Inflammatory macrophage (primary cell): ENCODE data around the gene CLPSL2.

Experiments used
- DNase-seq, 2 donors: peaks; one replicate each; pipeline ENCODE4 v3.0.0-alpha.2; 2020 to 2022

The CLPSL2 gene

GRCh38 chr6:35747877-35748276 lies 28.5 kb upstream of the CLPSL2 start:
- no peak for DNase-seq

- DNase-seq = no peak
Observed at GRCh38 chr6:35750557-35750956, 25.8 kb upstream of the CLPSL2 start.

DNA sequence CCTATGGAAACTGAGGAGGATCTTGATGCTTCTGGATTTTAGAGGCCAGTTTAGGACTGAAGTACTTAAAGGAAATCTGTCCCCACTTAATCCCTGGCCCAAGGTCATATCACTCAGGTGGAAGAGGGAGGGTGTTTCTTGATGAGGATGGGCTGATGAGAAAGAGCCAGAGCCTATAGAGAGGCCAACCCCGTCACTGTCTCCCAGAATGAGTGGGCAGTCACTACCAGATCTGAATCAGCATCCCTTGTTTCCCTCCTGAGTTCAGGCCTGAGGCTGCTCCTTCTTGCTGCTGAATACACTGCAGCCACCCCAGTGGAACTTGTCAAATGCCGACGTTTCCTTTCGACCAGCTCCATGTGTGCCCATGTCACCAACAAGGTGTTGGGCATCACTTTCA lies 24.8 kb upstream of the CLPSL2 start:
- no peak for DNase-seq

DNA sequence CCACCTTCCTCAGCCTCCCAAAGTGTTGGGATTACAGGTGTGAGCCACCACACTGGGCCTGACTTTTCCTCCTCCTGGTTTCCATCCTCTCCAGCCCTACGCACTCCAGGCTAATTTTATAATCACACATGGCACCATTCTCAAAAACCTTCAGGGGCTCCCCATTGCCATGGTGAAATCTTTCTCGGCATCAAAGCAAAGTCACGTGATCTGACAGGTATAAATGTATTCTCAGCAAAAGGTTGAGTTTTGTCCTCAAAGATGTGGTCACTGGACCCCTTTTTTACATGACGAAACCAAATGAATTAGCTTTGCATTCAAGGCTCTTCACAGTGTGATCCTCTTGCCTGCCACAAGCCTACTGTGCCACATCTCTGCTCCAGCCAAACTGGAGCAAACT lies 24.1 kb upstream of the CLPSL2 start:
- no peak for DNase-seq

- peak in 1 of 2 donors; percentile 7 for DNase-seq
Observed at GRCh38 chr6:35754452-35755277, 21.7 kb upstream of the CLPSL2 start.

- DNase-seq = no peak
Observed at GRCh38 chr6:35755278-35755924, 21.0 kb upstream of the CLPSL2 start.

GRCh38 chr6:35757456-35758123 lies 18.8 kb upstream of the CLPSL2 start:
- peak in 1 of 2 donors; percentile 20 for DNase-seq

DNA sequence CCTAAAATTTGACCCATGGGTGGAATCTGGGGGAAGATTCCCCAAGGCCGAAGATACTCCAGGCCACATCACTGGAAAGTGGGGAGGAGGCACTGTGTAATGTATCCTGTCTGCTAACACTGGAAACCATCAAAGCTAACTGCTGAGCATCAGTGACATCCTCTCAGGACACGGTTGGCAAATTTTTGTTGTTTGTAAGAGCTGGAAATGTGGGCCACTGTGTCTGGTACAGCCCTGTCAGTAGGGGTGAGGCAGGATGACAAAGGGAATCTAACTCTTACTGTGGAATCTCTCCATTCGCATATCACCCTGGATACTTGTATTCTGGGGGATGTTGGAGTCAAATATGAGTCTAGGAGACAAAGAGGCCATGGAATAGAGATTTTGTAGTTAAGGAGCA lies 17.0 kb upstream of the CLPSL2 start:
- no peak for DNase-seq

GRCh38 chr6:35765739-35766138 lies 10.7 kb upstream of the CLPSL2 start:
- no peak for DNase-seq

GRCh38 chr6:35769211-35769610 lies 7.2 kb upstream of the CLPSL2 start:
- no peak for DNase-seq

DNA sequence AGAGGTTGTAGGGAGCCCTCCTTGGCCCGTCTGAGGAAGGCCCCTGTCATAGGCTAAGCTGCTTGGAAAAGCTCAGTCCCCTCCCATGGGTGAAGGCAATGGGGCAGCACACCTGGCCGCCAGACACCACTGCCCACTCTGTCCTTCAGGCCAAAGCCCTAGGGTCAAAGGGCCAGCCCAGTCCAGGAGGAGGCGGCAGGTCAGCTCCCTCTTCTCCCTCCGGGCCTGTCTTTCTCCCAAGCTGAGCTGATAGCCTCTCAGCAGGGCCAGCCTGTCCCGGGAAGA lies 5.1 kb upstream of the CLPSL2 start:
- no peak for DNase-seq

- DNase-seq = no peak
Observed at GRCh38 chr6:35774116-35774794, 2.1 kb upstream of the CLPSL2 start.

- DNase-seq = no peak
Observed at GRCh38 chr6:35775031-35775430, 1.4 kb upstream of the CLPSL2 start.

DNA sequence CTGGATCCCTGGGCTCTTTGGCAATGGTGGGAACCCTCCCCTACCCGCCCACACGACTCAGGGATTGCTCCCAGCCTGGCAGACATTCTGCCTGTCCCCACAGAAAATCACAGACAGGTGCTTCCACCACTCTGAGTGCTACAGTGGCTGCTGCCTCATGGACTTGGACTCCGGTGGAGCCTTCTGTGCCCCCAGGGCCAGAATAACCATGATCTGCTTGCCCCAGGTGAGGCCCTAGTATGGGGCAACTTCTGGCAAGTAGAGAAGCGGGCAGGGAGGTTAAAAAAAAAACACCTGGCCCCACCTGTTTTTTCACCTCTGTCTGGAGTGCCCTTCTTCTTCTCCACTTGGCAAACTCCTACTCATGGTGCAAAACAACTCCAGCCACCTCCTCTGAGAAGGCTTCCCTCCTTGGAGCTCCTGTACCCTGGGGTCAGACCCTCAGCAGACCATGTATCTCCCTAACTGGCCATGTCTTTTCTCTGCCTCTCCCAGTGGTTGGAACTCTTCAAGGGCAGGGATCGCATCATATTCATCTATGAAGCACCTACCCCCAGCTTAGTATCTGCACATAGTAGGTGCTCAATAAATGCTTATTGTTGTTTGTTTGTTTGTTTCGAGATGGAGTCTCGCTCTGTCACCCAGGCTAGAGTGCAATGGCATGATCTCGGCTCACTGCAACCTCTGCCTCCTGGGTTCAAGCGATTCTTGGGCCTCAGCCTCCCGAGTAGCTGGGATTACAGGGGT lies 1.1 kb downstream of the CLPSL2 start:
- DNase-seq = no peak

- DNase-seq = no peak
Observed at GRCh38 chr6:35778437-35778836, 2.0 kb downstream of the CLPSL2 start.

DNA sequence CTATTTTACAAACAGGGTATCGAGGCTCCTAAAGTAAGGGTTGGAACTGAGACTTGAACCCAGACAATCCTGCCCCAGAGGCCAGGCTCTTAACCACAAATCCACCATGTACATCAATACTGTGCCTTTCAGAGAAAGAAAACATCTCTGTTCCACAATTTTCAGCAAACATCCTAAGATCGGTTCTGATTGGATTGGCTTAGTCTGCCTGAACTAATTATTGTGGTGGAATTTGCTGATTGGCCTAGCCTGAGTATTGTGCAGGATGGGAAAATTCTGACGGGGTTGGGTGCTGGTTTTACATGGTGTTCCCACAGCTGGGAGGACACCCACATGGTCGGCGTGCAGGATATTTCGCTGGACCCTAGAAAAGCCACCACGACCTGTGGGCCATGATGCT lies 4.3 kb downstream of the CLPSL2 start, which contains the start of gene CLPSL1:
CLPSL1 (plus strand) TSS at position 301 of the 400 bp plus-strand sequence; CDS start at position 393, 92 bp downstream.
- no peak for DNase-seq

DNA sequence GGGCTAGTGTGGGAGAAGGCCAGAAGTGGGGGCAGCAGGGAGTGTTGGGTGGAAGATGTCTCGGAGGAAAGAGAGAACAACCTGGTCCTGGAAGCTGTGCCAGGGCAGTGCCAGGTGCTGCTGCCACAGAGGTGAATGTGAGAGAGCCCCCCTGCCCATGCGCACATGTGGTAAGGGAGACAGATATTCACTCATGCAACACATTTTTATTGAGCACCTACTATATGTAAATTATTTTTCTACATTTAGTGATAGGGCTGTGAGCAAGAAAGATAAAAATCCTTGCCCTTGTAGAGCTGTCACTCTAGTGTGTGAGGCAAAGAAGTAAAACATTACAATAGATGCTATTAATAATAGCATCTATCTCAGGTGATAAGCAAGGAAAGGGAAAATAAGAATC lies 4.9 kb downstream of the CLPSL2 start:
- DNase-seq = no peak

DNA sequence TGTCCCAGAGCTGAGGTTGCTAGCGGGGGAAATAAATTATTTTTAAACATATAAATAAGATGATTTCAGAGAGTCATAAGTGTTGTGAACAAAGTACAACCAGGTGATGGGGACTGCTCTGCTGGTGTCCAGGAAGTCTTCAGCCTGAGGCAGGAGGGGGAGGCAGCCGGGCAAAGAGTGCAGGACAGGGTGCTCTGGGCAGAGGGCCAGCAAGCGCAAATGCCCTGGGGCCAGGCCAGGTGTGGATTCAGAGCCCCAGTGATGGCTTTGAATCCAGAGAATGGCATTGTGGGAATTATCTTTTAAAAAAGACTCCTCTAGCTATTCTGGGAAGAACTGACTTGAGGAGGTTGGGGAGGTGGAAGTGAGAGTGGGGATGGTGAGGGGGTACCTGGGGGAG lies 6.0 kb downstream of the CLPSL2 start:
- DNase-seq = no peak

DNA sequence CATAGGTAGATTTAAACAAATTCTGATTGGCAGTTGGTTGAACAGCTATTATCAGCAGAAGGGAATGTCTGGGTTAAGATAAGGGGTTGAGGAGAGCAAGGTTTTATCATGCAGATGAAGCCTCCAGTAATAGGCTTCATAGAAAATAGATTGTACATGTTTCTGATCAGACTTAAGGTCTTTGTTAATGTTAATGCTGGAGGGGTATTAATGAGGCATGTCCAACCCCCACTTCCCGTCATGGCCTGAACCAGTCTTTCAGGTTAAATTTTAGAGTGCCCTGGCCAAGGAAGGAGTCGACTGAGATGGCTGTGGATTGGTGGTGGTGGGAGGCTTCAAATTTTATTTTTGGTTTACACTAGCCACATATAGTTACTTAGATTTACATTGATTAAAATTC lies 7.8 kb downstream of the CLPSL2 start:
- DNase-seq = no peak

DNA sequence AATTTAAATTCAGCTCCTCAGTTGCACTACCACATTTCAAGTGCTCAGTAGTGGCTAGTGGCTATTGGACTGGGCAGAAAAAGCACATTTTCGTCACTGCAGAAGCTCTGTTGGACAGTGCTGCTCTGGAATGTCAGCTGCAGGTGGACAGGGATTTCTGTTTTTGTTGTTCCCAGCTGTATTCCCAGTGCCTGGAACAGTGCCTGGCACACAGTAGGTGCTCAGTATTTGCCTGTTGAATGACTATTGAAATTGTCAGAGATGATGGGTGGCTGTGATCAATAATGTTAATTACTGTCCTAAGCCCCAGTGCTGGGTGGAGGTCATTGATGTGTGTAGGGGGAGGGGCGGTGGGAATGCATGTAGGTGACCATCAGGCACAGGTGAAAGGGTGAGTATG lies 9.9 kb downstream of the CLPSL2 start:
- no peak for DNase-seq

- no peak for DNase-seq
Observed at GRCh38 chr6:35786810-35787209, 10.4 kb downstream of the CLPSL2 start.
